Common myeloid progenitor, CD34-positive (primary cell): ENCODE measurements around the gene ULK4.
"Not testable (repeated sequence)": the region's sequence is repeated elsewhere in the genome, so short reads cannot be mapped to it uniquely, and the experiment has no call there.

Source experiments
- CTCF ChIA-PET: fragments of 350-600 bp; sonication (Branson Sonifier 250); formaldehyde crosslinking; loops from one replicate; lab custom pipeline; 2021; ENCODE audit warnings: antibody characterized with exemption; lab: Charles Lee
- POLR2A ChIA-PET: fragments of 350-600 bp; sonication (Branson Sonifier 250); formaldehyde crosslinking; loops from one replicate; lab custom pipeline; 2021; ENCODE audit warnings: antibody characterized with exemption; lab: Charles Lee
- DNase-seq, 3 donors: peaks; one replicate each; pipeline versions ENCODE4 v3.0.0 to v3.0.0-alpha.2; 2013
- H3K27ac ChIP-seq, 2 experiments: 1 replicate in 1 of 2; 2 replicates in 1 of 2; pipeline ENCODE4 v1.7.0; 2013; ENCODE audit warnings: inconsistent platforms in 2 of 2, low read length in 2 of 2, mild to moderate bottlenecking in 2 of 2, low read depth in 1 of 2, moderate library complexity in 1 of 2; ENCODE audit not compliant: severe bottlenecking in 2 of 2, insufficient read depth in 1 of 2, poor library complexity in 1 of 2
- H3K27me3 ChIP-seq, 5 experiments: replicated peaks in 2 of 5; 1 replicate in 3 of 5; 2 replicates in 2 of 5; pipeline versions ENCODE4 v1.6.1 to v1.7.0; 2013; ENCODE audit warnings: low read length in 4 of 5, mild to moderate bottlenecking in 2 of 5, moderate library complexity in 2 of 5, inconsistent platforms in 1 of 5; ENCODE audit not compliant: insufficient read depth in 5 of 5, control insufficient read depth in 4 of 5
- H3K36me3 ChIP-seq, 4 experiments: 1 replicate in 2 of 4; 2 replicates in 2 of 4; pipeline versions ENCODE4 v1.6.1 to v1.7.0; 2013; ENCODE audit warnings: low read length in 3 of 4, control low read depth in 1 of 4, mild to moderate bottlenecking in 1 of 4; ENCODE audit not compliant: control insufficient read depth in 4 of 4, insufficient read depth in 4 of 4
- H3K4me1 ChIP-seq, 4 experiments: 1 replicate in 3 of 4; 2 replicates in 1 of 4; pipeline versions ENCODE4 v1.6.1 to v1.7.1; 2013; ENCODE audit warnings: low read length in 3 of 4, mild to moderate bottlenecking in 3 of 4, control low read depth in 1 of 4, inconsistent platforms in 1 of 4, moderate library complexity in 1 of 4; ENCODE audit not compliant: control insufficient read depth in 4 of 4, insufficient read depth in 4 of 4; ENCODE audit errors: control extremely low read depth in 1 of 4
- H3K4me3 ChIP-seq, 7 experiments: 1 replicate in 4 of 7; 2 replicates in 3 of 7; pipeline versions ENCODE4 v1.5.1 to v1.7.0; 2013; ENCODE audit warnings: mild to moderate bottlenecking in 7 of 7, low read length in 6 of 7, moderate library complexity in 6 of 7, inconsistent platforms in 2 of 7, low read depth in 2 of 7, control low read depth in 1 of 7; ENCODE audit not compliant: insufficient read depth in 4 of 7, control insufficient read depth in 1 of 7; ENCODE audit errors: extremely low read depth in 1 of 7
- H3K9me3 ChIP-seq, 5 experiments: 1 replicate in 4 of 5; 2 replicates in 1 of 5; pipeline versions ENCODE4 v1.6.1 to v1.7.1; 2013; ENCODE audit warnings: low read length in 4 of 5, mild to moderate bottlenecking in 2 of 5, inconsistent platforms in 1 of 5, low read depth in 1 of 5, moderate library complexity in 1 of 5; ENCODE audit not compliant: control insufficient read depth in 4 of 5, insufficient read depth in 2 of 5; ENCODE audit errors: control extremely low read depth in 1 of 5
- WGBS: methylation state at CpG from one replicate; pipeline ENCODE4 v1.1.5; 2013; ENCODE audit not compliant: insufficient coverage; 5-methylcytosine and 5-hydroxymethylcytosine counted together

ULK4 gene

GRCh38 chr3:41286305-41286704, 675.6 kb downstream of the ULK4 start:
- WGBS, result 91% methylated on average over 6 of the region's 6 CpGs
- Histone ChIP-seq H3K36me3 (peaks cover 0 to 4% (median 0%) of the 10 kb centered on the region in 4 experiments), H3K4me3 (no peak overlapping the region), H3K4me1 (no peaks in the 10 kb centered on the region), H3K9me3 (no peaks in the 10 kb centered on the region), H3K27ac (no peak overlapping the region), H3K27me3 (no peaks in the 10 kb centered on the region)
- DNase-seq, result no peak
- ChIA-PET CTCF (no interaction called here), POLR2A (interaction anchor here (0.7 kb wide), 1 partner anchor 160 kb away, joined by 3 read pairs; no protein-coding TSS in a partner anchor)

GRCh38 chr3:41284934-41285333, 677.0 kb downstream of the ULK4 start:
- WGBS, result no CpG with 5 or more reads among the region's 3 CpGs
- H3K4me3 ChIP-seq, CTCF ChIA-PET, H3K4me1 ChIP-seq, H3K27ac ChIP-seq, DNase-seq, H3K36me3 ChIP-seq, H3K9me3 ChIP-seq, POLR2A ChIA-PET, H3K27me3 ChIP-seq: not testable (repeated sequence)

GRCh38 chr3:41277790-41278465, 684.0 kb downstream of the ULK4 start:
- POLR2A ChIA-PET, result no interaction called here
- no peaks in the 10 kb centered on the region for H3K4me1 ChIP-seq
- H3K9me3 ChIP-seq, result peaks cover 0 to 11% (median 3%) of the 10 kb centered on the region in 5 experiments
- H3K36me3 ChIP-seq, result no peaks in the 10 kb centered on the region
- no peak for DNase-seq
- CTCF ChIA-PET, result no interaction called here
- H3K27me3 ChIP-seq, result no peaks in the 10 kb centered on the region
- WGBS, result 92% methylated on average over 10 of the region's 16 CpGs
- H3K27ac ChIP-seq, result no peak overlapping the region
- no peak overlapping the region for H3K4me3 ChIP-seq

- WGBS, result 100% methylated on average over 4 of the region's 4 CpGs
- Histone ChIP-seq H3K27me3 (no peaks in the 10 kb centered on the region), H3K4me1 (no peaks in the 10 kb centered on the region), H3K27ac (no peak overlapping the region), H3K4me3 (no peak overlapping the region), H3K9me3 (peaks cover 0 to 14% (median 5%) of the 10 kb centered on the region in 5 experiments), H3K36me3 (no peaks in the 10 kb centered on the region)
- CTCF ChIA-PET, result no interaction called here
- DNase-seq, result no peak
- POLR2A ChIA-PET, result no interaction called here
Observed at GRCh38 chr3:41276191-41276590, 685.7 kb downstream of the ULK4 start.

- Histone ChIP-seq H3K9me3 (peaks cover 0 to 14% (median 6%) of the 10 kb centered on the region in 5 experiments), H3K27me3 (no peaks in the 10 kb centered on the region), H3K27ac (no peak overlapping the region), H3K36me3 (no peaks in the 10 kb centered on the region), H3K4me1 (no peaks in the 10 kb centered on the region), H3K4me3 (no peak overlapping the region)
- ChIA-PET POLR2A (no interaction called here), CTCF (no interaction called here)
- DNase-seq, result no peak
Observed at GRCh38 chr3:41274944-41275668, 686.8 kb downstream of the ULK4 start.

- WGBS, result no CpG with 5 or more reads among the region's 1 CpG
- ChIA-PET CTCF (no interaction called here), POLR2A (no interaction called here)
- no peak for DNase-seq
- Histone ChIP-seq H3K27me3 (no peaks in the 10 kb centered on the region), H3K27ac (no peak overlapping the region), H3K4me3 (no peak overlapping the region), H3K9me3 (peaks cover 0 to 14% (median 6%) of the 10 kb centered on the region in 5 experiments), H3K36me3 (no peaks in the 10 kb centered on the region), H3K4me1 (no peaks in the 10 kb centered on the region)
Observed at GRCh38 chr3:41272667-41273066, 689.2 kb downstream of the ULK4 start.

- Histone ChIP-seq H3K4me1 (no peaks in the 10 kb centered on the region), H3K4me3 (no peak overlapping the region), H3K27me3 (no peaks in the 10 kb centered on the region), H3K36me3 (no peaks in the 10 kb centered on the region), H3K9me3 (peaks cover 0 to 8% (median 2%) of the 10 kb centered on the region in 5 experiments), H3K27ac (no peak overlapping the region)
- ChIA-PET CTCF (no interaction called here), POLR2A (no interaction called here)
- 100% methylated on average over 8 of the region's 8 CpGs for WGBS
- no peak for DNase-seq
Observed at GRCh38 chr3:41267975-41268640, 693.8 kb downstream of the ULK4 start.
